Pulmonary artery endothelial cell (primary cell): ENCODE measurements around the gene HEXD. TPM values are rescaled to one million over a fixed set of nuclear protein-coding genes. Genes with fewer than 3 reads are reported as not detected.
"Not testable (repeated sequence)": the region's sequence is repeated elsewhere in the genome, so short reads cannot be mapped to it uniquely, and the experiment has no call there.

Experiments used
- DNase-seq: peaks from one replicate; pipeline ENCODE4 v3.0.0-alpha.2; 2011; ENCODE audit warnings: low read depth, low spot score
- total RNA-seq: library from RNA; depleted of rRNA; stranded (reverse); fragments of >200 nt; gene quantifications from 2 replicates; pipeline ENCODE4 v1.2.3, GENCODE V29; 2014

Gene HEXD
- 9.6 and 11.3 TPM in 2 replicates for total RNA-seq

DNA sequence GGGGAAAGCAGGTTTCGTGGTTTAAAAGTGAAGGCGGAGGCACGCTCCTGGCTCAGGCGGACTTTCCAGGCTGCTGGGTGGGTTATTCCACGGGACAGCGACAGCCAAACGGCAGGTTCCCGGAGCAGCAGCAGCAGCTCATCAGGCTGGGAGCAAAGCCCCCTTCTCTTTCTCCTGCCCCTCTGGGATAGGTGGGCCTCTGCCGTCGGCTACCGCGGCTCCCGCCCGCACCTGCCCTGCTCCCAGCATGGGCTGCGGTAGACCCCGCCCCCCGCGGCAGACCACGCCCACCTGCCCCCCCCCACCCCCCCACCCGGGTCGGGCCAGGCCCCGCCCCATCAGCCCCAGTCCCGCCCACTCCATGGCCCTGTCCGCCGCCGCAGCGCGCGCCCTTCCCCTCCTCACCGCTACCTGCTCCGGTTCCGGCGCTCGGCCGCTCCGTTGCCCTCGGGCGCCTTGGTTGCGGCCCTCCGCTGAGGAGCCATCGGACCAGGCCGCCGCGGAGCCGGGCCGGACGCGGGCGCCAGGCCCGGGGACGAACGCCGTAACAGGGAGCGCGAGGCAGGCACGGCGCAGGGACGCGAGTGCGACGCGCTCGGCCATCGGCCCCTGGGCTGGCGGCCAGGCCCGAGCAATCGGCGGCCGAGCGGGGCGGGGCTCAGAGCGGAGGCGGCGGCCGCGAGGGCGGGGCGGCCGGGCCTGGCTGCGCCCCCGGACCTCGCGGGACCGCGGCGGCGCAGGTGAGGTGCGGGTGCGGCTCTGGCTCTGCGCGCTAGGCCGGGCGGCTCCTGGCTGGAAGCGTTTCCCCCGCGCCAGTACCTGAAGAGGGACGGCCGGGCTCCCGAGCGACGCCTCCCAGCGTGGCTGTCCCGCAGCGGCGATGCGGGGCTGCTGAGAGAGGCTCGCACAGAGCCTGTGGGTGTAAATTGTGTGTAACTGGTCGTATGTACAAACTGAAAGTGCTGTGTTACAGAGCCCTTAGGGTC is at the start of gene HEXD, which contains the start of gene OGFOD3:
TSS of gene HEXD (plus strand) at position 347 of the 986 bp plus-strand sequence. CDS start 1,453 bp downstream, outside the sequence.
TSS of gene OGFOD3 (minus strand) at position 586 of the 986 bp plus-strand sequence. CDS start at position 485, 101 bp downstream.
- DNase-seq: peak; percentile 39

DNA sequence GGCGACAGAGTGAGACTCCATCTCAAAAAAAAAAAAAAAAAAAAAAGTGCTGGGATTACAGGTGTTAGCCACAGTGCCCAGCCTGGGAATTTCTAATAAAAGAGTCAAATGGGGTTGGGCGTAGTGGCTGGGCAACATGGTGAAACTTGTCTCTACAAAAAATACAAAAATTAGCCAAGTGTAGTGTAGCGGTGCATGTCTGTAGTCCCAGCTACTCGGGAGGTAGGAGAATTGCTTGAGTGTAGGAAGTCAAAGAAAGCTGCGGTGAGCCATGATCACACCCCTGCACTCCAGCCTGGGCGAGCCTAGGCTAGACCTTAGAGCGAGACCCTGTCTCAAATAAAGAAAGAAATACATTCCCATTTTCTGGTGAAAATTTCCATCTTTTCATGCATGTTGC is 48.9 kb upstream of the HEXD start:
- no peak for DNase-seq

DNA sequence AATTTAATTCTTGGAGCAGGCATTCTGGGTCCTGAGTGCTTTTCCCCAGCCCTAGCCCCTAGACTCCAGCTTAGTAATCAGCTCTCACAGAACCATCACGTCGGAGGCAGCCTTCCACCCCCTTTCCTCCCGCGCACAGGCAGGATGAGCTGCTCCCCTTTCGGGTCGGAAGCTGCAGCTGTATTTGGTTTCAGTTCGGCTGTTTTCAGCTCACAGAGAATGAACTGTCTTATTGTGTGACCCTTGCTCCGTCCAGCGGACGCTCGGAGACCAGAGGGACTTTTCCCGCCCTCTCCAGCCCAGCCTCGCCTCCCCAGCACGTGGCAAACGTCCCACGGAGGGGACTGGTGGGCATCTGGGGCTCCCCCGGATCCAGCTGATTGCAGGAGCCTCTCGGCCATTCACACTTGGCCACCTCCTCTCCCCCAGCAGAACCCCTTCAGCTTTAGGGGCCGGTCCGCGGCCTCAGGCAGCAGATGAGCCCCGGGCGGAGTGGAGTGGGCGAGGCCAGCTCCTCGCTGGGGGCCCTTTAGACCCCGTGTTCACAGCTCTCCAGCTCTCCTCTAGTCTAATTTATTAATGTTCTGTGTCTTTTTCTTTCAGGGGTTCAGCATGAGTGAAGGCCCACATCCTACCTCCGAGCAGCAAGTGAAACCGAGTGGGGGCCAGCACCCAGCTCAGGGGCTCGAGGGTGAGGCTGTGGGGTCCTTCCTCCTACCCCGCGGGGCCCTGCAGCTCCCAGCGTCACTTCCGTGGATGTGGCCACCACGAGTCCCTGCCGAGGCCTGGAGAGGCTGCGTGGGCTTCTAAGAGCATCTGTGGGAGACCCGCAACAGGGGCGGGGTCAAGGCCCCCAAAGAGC is 47.4 kb upstream of the HEXD start:
- no peak for DNase-seq

DNA sequence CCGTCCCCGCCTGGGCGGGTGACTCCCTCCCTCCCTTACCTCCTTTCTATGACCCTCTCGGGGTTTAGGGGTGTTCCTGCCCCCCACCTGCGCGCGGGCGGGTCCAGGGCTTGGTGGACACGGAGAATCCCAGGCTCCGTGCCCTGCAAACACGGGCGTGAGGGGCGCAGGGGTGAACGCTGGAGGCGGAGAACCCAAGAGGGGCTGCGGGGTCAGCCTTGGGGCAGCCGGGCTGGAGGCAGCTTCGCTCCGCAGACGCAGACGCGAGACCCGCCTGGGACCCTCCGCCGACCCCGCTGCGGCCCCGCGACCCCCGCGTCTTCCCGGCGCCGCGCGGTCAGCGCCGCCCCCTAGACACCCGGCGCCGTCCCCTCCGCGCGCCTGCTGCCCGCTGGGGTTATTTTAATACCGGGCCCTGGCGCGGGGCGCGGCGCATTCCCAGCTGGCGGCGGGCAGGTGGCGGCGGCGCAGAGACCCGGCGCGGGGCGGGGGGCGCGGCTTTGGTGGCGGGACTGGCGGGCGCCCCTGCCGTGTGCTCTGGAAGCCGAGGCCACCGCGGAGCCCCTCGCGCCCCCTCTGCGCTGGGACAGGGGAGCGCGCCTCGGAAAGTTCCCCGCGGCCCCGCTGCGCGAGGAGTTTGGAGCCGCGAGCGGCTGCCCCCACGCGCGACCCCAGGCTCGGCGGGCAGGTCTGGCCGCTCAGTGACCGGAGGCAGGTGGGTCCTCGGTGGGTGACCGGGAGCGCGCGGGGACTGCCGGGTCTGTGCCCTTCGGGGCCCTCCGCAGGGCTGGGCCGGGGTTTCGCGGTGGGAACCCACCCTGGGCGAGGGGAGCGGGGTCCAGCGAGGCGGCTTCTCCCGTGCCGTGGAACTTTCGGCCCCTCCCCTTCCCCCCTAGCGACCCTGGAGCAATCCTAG is 46.6 kb upstream of the HEXD start, which contains the start of gene UTS2R:
TSS of gene UTS2R (plus strand) at position 433 of the 916 bp plus-strand sequence. CDS start 2,560 bp downstream, outside the sequence.
- no peak for DNase-seq

DNA sequence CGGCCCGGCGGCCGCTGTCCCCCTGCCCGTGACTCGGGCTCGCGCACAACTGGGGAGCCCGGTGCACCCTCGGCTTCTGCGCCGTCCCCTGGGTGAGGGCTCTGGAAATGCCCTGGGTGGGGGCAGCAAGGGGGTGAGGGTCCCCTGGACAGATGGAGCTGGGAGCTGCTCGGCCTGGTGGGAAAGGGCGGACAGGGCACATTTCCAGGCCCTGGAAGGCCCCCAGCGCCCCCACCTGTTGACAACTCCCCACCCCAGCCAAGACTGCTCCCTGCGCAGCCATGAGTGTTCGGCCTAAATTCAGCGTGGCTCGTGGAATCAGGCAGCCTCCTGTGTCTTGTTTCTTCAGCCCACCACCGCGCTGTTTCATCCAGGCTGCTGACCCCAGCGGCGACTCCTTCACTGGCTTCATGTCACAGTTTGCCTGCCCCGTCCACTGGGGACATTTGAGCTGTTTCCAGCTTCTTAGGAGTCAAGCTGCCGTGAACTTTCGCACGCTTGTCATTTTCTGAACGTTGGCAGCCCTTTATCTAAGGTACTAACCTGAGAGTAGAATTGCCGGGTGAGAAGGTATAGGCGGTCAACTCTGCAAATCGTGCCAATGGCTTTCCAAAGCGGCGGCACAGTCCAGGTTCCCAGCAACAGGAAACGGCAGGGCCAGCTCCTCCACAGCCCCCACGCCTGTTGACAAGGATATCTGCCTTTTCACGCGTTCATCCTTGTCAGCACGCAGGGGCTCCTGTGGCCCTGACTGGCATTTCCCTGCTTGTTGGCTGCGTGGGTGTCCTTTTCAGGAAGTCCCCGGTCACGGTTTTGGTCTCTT is 45.7 kb upstream of the HEXD start:
- DNase-seq: no peak

DNA sequence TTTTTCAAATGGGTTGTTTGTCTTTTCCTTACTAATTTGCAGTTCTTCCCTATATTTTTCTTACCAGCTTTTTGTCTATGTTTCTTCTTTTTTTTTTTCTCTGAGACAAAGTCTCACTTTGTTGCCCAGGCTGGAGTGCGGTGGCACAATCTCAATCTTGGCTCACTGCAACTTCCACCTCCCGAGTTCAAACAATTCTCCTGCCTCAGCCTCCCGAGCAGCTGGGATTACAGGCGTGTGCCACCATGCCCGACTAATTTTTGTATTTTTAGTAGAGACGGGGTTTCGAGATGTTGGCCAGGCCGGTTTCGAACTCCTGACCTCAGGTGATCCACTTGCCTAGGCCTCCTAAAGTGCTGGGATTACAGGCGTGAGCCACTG is 45.1 kb upstream of the HEXD start:
- not testable (repeated sequence) for DNase-seq

DNA sequence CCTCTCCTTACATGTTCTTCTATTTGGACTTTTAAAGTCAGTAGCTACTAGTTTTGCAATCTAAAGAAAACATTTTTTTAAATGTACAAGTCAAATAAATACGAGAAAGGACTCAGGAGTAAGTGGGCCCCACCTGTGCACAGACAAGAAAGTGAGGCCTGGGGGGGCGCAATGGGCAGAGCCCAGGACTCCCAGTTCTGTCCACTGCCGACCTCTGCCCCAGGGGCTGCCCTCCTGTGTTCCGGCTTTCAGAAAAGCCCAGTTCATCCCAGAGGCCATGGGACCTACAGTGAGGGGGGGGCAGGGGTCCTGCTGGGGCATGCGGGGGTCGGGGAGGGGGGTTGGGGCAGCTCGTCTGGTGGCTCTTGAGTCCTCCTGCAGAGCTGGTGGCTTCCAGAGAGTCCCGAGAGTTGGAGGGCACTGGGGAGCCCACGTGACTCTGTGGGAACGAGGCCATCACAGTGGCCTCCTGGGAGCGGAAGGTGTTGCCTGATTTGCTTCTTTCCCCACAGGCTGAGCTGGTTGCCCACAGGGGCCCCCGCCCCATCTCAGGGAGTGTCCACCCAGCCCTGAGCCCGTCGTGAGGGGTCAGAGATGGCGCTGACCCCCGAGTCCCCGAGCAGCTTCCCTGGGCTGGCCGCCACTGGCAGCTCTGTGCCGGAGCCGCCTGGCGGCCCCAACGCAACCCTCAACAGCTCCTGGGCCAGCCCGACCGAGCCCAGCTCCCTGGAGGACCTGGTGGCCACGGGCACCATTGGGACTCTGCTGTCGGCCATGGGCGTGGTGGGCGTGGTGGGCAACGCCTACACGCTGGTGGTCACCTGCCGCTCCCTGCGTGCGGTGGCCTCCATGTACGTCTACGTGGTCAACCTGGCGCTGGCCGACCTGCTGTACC is 44.2 kb upstream of the HEXD start:
- no peak for DNase-seq

DNA sequence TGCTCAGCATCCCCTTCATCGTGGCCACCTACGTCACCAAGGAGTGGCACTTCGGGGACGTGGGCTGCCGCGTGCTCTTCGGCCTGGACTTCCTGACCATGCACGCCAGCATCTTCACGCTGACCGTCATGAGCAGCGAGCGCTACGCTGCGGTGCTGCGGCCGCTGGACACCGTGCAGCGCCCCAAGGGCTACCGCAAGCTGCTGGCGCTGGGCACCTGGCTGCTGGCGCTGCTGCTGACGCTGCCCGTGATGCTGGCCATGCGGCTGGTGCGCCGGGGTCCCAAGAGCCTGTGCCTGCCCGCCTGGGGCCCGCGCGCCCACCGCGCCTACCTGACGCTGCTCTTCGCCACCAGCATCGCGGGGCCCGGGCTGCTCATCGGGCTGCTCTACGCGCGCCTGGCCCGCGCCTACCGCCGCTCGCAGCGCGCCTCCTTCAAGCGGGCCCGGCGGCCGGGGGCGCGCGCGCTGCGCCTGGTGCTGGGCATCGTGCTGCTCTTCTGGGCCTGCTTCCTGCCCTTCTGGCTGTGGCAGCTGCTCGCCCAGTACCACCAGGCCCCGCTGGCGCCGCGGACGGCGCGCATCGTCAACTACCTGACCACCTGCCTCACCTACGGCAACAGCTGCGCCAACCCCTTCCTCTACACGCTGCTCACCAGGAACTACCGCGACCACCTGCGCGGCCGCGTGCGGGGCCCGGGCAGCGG is 43.4 kb upstream of the HEXD start:
- DNase-seq: no peak

DNA sequence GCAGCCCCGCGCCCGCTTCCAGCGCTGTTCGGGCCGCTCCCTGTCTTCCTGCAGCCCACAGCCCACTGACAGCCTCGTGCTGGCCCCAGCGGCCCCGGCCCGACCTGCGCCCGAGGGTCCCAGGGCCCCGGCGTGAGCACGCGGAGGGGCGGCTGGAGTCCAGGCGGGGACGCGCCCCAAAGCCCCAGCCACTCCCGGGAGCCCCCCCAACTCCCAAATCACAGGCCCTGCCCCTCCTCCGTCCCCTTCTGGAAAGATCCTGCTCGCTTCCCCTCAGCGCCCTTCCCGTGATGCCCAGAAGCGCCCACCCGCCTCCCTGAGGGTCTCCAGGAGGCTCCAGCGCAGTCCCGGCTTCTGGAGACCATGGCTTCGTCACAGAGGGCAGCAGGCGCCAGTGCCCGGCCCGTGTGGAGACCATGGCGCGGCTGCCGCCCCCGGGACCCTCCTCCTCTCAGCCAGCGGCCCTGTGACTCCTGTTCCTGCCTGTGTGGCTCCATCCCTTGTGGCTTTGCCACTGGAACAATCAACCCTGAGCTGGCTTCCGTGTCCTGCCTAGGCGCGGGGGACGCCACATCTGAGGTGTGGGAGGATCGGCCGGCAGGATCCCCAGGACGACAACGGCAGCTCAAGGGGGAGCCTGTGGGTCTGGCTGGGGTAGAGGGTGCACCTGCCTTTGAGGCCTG is 42.6 kb upstream of the HEXD start:
- no peak for DNase-seq

DNA sequence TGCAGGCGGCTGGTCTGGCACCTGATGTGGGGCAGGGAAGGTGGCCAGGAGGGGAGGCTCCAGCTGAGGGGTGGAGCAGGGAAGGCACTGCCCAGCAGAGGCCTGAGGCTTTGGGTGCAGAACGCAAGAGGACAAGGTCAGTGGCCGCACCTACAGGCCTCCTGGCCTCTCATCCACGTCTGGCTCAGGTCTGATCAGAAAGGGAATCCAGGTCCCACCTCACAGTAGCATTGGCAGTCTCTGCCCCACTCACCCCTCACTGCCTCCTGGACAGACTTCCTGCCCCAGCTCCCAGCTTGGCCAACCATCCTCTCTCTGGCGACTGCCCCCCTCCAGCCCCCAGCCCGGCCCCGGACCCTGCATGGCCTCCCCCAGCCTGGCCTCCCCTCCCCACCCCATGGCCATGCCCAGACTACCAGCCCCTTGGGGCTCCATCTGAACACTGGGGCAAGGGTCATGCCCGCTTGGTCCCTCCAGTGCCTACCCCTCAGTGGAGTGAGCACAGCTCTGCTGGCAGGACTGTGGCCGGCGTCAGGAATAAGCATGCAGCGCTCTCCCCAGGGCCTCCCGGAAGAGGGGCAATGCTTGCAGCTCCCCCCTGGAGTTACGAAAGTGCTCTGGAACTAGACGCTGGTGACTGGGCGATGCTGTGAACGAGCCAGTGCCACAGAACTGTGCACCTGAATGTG is 42.0 kb upstream of the HEXD start:
- no peak for DNase-seq

DNA sequence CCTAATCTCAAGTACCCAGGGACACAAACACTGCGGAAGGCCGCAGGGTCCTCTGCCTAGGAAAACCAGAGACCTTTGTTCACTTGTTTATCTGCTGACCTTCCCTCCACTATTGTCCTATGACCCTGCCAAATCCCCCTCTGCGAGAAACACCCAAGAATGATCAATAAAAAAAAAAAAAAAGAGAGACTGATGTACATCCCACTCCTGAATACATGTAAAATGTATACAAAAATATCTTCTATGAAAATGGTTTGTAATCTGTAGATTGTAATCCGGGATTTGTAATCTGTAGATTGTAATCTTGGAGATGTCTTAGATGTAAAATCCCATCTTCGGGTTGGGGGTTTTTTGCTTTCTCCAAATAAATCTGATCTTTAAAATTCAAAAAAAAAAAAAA is 40.9 kb upstream of the HEXD start:
- DNase-seq: not testable (repeated sequence)

DNA sequence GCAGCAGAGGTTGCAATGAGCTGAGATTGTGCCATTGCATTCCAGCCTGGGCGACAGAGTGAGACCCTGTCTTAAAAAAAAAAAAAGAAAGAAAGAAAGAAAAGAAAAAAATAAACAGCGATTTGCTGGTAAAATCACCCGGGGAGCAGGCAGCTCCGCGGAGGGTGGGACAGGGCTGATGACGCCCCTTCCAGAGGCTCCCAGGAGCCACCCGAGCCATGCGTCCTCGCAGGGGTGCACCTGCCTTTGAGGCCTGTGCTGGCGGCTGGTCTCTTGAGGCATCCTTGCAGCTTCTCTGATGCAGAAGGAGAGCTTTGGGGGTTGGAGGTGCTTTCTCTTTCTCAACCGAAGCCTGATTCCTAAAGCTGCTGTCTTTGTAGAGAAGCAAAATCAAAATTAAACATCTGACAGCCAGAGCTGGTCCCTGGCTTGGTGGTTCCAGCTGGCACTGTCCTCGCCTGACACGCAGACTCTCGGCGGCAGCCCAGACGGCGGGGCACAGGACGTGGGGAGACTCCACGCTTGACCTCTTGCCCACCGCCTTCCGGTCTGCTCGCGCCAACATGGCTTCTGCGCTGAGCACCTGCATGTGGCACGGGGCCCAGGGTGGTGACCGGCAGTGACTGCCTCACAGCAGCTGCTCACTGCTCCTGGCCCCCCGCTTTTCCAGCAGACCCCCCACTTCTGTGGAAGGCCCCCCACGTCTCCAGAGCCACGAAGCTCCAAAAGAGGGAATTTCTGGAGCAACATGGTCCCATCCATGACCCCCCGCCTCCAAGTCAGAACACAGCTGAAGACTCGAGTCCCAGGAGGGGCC is 40.0 kb upstream of the HEXD start:
- DNase-seq: no peak

DNA sequence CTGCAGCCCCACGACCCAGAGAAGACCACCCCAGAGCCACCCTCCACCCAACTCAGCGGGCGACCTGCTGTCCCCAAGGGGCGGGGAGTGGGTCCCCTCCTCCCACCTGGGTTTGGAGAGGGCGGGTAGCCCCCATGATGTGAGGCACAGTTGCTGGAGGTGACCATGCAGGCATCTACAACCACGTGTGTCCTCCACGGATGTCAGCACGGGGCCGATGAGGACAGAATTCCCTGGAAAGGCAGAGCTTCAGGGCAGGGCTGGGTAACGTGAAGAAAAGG is 39.5 kb upstream of the HEXD start:
- no peak for DNase-seq

DNA sequence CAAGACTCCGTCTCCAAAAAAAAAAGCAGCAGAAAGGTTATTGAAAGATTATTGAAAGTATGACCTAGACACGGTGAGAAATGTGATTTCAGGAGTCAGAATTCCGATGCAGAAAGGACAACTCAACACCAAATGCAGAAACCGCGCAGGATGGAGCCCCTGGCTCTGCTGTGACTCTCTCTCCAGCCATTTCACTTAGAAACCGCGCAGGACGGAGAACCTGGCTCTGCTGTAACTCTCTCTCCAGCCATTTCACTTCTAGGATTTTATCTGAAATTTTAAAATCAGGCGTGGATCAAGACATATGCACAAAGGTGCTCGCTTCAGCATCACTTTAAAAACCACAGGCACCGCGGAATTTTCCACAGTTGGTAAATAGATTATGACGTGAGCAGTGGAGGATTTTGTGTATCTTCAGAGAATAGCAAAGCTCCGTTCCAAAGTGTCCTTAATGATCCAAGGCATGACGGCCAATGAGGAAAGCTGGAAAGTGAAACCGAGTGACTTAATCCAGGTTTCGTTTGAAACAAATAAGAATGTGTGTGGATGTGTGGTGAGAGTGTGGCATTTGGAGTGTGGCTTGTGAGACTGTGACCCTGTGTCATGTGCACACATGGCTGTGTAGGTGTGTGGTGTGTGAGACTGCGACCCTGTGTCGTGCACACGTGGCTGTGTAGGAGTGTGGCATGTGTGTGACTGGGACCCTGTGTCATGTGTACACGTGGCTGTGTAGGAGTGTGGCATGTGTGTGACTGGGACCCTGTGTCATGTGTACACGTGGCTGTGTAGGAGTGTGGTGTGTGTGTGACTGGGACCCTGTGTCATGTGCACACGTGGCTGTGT is 37.1 kb upstream of the HEXD start:
- DNase-seq: no peak

DNA sequence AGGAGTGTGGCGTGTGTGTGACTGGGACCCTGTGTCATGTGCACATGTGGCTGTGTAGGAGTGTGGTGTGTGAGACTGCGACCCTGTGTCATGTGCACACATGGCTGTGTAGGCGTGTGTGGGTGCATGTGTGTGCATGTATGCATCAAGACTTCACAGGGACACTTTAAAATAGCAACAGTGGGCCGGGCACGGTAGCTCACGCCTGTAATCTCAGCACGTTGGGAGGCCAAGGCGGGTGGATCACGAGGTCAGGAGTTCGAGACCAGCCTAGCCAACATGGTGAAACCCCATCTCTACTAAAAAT is 36.5 kb upstream of the HEXD start:
- DNase-seq: not testable (repeated sequence)
